ENCODE measurements around the gene DPCD.

The DPCD gene

DNA sequence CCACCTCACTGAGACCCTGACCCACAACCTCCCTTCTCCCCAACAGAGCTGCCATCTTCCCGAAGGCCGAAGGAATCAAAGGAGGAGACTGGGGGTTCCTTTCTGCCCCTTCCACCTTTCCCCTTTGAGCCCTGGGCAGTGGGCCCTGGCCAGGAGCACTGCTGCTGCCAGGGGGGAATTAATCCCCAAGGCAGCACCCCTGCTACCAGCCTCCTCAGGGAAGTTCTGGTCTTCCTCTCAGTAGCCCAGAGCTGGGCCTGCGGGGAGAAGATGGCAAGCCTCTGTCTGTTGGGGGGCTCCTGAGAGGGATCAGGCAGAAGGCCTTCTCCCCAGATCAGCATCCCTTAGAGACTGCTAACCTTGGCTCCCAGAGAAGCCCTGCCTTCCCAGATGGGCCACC, 25.5 kb downstream of the DPCD start:
- DNase-seq (no peak), ATAC-seq (ENCODE audit: insufficient read depth, low read depth) (no peak)
- Histone ChIP-seq H3K4me2 (ENCODE audit: insufficient read depth, low read length) (no peak overlapping the region), H3K79me2 (ENCODE audit: insufficient read depth, low read length) (no peaks in the 10 kb centered on the region), H3K9ac (ENCODE audit: low read depth, low read length) (no peak overlapping the region), H3K4me1 (ENCODE audit: insufficient read depth, low read length) (no peaks in the 10 kb centered on the region), H4K20me1 (ENCODE audit: insufficient read depth, low read length) (no peaks in the 10 kb centered on the region; the same call in 1 of the 2 replicates), H3K36me3 (ENCODE audit: insufficient read depth, low read length) (peaks cover 59% of the 10 kb centered on the region), H3K9me3 (ENCODE audit: insufficient read depth, low read length, severe bottlenecking) (no peaks in the 10 kb centered on the region), H3K27me3 (ENCODE audit: insufficient read depth, low read length, poor library complexity) (no peaks in the 10 kb centered on the region), H2AFZ (ENCODE audit: low read depth, low read length) (no peak overlapping the region), H3K4me3 (ENCODE audit: low read depth in 1 of 2, low read length in 2 of 2) (no peak overlapping the region), H3K27ac (ENCODE audit: low read length) (no peak overlapping the region)
- no peak for TF ChIP-seq EZH2 (IDR thresholded peaks at IDR 0.05; ENCODE audit: borderline replicate concordance, low read depth, low read length, severe bottlenecking)
- no peak for TF ChIP-seq CTCF (IDR thresholded peaks at IDR 0.05; ENCODE audit: borderline replicate concordance, extremely low read depth, low read length, poor library complexity, severe bottlenecking)

DNA sequence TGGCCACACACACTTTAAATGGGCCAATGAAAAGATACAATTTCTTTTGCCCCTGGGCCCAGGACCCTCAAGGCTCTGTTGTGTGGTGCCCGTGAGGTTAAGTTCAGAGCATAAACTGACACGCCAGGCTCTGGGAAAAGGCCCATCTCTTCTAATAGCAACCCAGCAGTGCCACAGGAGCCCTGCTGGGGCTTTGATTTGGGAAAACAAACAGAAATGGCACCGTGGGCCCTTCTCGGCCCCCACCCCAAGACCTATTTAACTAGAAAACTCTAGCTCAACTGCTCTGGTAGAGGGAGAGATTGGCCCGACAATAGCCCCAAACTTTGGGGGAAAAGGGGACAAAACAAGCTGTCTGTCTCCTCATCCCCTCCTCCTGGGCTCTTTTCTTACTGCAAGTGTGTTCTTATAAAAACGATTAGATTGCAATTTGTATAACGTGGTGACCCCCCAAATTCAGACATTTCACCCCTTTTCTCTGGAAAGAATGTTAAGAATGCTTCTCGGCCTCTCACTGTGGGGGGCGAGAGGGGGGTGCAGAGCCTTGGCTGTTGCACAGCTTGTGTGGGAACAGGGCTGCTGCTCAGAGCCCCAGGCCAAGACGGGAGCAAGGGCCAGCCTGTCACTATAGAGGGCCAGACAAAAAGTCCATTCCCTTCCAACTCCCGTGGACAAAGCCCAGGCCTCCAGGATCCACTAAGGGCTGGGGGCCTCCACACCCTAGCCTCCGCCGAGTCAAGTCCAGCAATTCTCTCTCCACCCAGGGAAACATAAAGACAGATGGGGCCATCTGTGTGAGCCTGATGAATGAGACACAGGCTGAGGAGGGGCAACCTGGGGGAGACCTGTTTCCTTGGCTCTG, 26.8 kb downstream of the DPCD start:
- Histone ChIP-seq H3K27ac (ENCODE audit: low read length) (no peak overlapping the region), H3K4me1 (ENCODE audit: insufficient read depth, low read length) (no peaks in the 10 kb centered on the region)

DNA sequence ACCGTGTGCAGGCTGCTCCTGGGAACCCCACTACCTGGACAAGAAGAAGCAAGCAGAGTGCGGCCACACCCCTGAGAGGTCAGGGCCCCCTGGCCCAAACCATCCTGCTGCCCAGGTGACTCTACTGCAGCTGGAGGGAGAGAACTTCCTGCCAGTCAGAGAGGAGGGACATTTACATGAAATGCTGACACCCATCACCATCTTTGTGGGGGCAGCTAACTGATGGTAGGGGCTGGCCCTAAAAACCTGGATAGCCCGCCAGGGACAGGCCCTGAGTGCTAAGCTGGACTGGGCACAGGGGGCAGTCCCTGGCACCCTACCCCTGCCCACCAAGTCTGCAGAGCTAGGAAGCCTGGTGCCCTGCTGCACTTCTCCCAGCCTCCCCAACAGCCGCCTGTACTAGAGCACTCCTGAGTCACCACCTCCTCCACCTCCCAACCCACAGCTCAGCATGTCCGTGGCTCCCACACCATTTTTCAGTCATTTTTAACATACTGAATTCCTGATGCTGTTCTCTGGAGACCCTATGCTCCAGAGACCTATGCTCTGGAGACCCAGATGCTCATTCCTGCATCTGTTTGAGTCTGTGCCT, 27.5 kb downstream of the DPCD start:
- ATAC-seq (ENCODE audit: insufficient read depth, low read depth) (no peak), DNase-seq (no peak)
- H3K79me2 ChIP-seq (ENCODE audit: insufficient read depth, low read length): no peaks in the 10 kb centered on the region
- peaks cover 52% of the 10 kb centered on the region for H3K36me3 ChIP-seq (ENCODE audit: insufficient read depth, low read length)
- H3K27me3 ChIP-seq (ENCODE audit: insufficient read depth, low read length, poor library complexity): no peaks in the 10 kb centered on the region
- no peak overlapping the region for H2AFZ ChIP-seq (ENCODE audit: low read depth, low read length)
- no peak overlapping the region for H3K27ac ChIP-seq (ENCODE audit: low read length)
- no peak overlapping the region for H3K4me2 ChIP-seq (ENCODE audit: insufficient read depth, low read length)
- H3K4me3 ChIP-seq (ENCODE audit: low read depth in 1 of 2, low read length in 2 of 2): no peak overlapping the region
- no peaks in the 10 kb centered on the region for H3K9me3 ChIP-seq (ENCODE audit: insufficient read depth, low read length, severe bottlenecking)
- TF ChIP-seq CTCF (IDR thresholded peaks at IDR 0.05; ENCODE audit: borderline replicate concordance, extremely low read depth, low read length, poor library complexity, severe bottlenecking) (no peak), EZH2 (IDR thresholded peaks at IDR 0.05; ENCODE audit: borderline replicate concordance, low read depth, low read length, severe bottlenecking) (no peak)
- H3K4me1 ChIP-seq (ENCODE audit: insufficient read depth, low read length): no peaks in the 10 kb centered on the region
- no peak overlapping the region for H3K9ac ChIP-seq (ENCODE audit: low read depth, low read length)
- H4K20me1 ChIP-seq (ENCODE audit: insufficient read depth, low read length): peaks cover 4% of the 10 kb centered on the region; the same call in 1 of the 2 replicates

More for the DNA sequence above, 26.8 kb downstream of the DPCD start:
- Histone ChIP-seq H3K4me2 (ENCODE audit: insufficient read depth, low read length) (no peak overlapping the region), H3K36me3 (ENCODE audit: insufficient read depth, low read length) (peaks cover 50% of the 10 kb centered on the region), H3K4me3 (ENCODE audit: low read depth in 1 of 2, low read length in 2 of 2) (no peak overlapping the region), H4K20me1 (ENCODE audit: insufficient read depth, low read length) (no peaks in the 10 kb centered on the region; the same call in 1 of the 2 replicates), H3K9me3 (ENCODE audit: insufficient read depth, low read length, severe bottlenecking) (no peaks in the 10 kb centered on the region), H3K79me2 (ENCODE audit: insufficient read depth, low read length) (no peaks in the 10 kb centered on the region), H2AFZ (ENCODE audit: low read depth, low read length) (no peak overlapping the region), H3K9ac (ENCODE audit: low read depth, low read length) (no peak overlapping the region), H3K27me3 (ENCODE audit: insufficient read depth, low read length, poor library complexity) (no peaks in the 10 kb centered on the region)
- no peak for ATAC-seq (ENCODE audit: insufficient read depth, low read depth)
- DNase-seq: no peak
- no peak for TF ChIP-seq EZH2 (IDR thresholded peaks at IDR 0.05; ENCODE audit: borderline replicate concordance, low read depth, low read length, severe bottlenecking)
- TF ChIP-seq CTCF (IDR thresholded peaks at IDR 0.05; ENCODE audit: borderline replicate concordance, extremely low read depth, low read length, poor library complexity, severe bottlenecking): no peak
